Left kidney (tissue), 2 donors: ENCODE results near the gene PAXIP1. TPM values are rescaled to one million over a fixed set of nuclear protein-coding genes. Genes with fewer than 3 reads are reported as not detected.

Source experiments
- DNase-seq: peaks from one replicate; pipeline ENCODE4 v3.0.0-alpha.2; 2013
- polyA plus RNA-seq: library from polyadenylated mRNA; unstranded; fragments of 120-200 nt; gene quantifications from one replicate; pipeline ENCODE4 v1.2.1, GENCODE V29; 2013; ENCODE audit not compliant: insufficient read length

Gene PAXIP1
- polyA plus RNA-seq, 1 donor, result 27.6 TPM

GRCh38 chr7:154912871-154913637 lies 89.9 kb downstream of the PAXIP1 start:
- no peak for DNase-seq

- no peak for DNase-seq
These were observed 91.0 kb downstream of the PAXIP1 start for GRCh38 chr7:154911862-154912455.

DNA sequence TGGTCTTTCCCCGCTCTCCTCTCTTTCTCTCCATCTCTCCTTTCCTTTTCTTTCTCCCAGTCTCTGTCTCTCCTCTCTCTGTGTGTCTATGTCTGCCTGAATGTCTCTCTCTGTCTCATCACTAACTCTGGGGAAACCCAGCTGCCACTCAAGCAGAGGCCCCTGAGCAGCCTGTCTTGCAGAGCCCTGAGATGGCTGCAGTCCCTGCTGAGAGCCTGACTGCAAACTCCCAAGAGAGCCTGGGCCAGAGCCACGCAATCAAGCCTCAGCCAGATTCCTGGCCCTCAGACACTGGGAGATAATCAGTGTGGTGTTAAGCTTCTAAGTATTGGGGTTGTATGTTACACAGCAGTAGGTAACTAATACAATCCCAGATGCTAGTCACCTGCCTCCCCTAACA lies 91.5 kb downstream of the PAXIP1 start:
- DNase-seq, result no peak

DNA sequence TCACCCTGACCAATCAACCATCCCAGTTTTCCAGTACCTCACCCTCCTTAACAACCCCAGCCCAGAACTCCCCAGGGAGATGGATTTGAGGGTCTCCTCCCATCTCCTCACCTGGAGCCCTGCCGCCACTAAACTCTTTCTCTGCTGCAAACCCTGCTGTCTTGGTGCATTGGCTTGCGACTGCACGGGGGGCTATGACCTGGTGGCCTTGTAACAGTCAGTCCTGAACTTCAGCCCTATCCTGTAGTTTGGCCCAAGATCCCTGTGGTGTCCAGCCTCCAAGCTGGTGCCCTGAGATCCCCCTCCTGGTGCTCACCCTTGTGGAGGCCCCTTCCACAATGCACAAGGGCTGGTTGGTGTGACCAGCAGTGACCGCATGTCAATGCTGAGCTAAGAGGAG lies 91.9 kb downstream of the PAXIP1 start:
- no peak for DNase-seq

DNA sequence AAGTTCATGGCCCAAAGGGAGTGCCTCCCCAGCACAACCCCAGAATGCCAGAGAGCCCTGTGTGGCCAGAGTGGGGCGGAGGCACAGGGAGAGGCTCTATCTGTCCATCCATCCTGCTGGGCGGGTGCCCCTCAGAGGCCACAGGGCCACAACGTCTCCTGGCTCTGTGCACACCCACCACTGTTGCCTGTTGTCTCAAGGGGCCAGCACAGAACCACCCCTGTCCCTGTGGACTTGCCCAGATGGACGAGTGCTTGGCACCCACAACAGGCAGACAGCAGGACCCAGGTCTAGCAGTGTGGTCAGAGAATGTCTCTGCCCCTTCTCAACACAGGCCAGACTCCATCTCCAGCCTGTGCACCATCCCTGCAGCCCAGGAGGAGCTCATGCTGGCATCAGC lies 92.8 kb downstream of the PAXIP1 start:
- DNase-seq, result no peak

DNA sequence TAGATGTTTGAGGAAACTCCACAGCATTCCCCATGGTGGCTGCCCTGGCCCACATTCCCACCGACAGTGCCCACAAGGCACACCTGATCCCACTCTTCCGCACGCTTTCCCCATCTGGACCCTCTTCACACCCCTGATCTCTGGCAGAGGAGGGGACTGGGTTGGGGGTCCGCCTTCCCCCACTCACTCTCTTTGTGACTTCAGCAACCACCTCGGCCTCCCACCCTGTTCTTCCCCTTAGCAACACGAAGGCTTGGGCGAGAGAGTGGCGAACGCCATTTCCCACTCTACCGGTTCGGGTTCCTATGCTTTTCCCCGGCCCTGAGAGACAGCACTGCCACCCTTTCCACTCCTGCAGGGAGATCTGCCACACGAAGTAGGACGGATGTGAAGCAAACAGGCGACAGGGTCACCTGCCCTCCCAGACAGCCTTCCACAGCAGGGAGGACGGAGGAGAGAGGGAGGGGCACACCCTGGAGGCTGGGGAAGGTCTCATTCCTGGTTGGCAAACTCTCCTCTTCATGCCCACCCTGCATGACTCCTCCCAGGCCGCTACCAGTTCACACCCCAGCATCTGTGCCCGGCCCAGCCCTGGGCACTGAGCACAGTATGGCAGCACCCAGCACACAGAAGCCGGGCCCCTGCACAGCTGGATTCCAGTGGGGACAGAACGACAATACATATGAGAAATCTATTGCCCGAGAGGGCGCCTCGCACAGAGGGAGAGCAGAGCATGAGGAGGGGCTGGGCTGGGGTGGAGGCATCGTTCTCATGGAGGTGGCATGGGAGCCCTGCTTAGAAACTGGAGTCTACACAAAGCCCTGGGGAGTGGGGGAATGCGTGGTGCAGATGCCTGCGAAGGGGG lies 93.5 kb downstream of the PAXIP1 start:
- DNase-seq, result no peak

DNA sequence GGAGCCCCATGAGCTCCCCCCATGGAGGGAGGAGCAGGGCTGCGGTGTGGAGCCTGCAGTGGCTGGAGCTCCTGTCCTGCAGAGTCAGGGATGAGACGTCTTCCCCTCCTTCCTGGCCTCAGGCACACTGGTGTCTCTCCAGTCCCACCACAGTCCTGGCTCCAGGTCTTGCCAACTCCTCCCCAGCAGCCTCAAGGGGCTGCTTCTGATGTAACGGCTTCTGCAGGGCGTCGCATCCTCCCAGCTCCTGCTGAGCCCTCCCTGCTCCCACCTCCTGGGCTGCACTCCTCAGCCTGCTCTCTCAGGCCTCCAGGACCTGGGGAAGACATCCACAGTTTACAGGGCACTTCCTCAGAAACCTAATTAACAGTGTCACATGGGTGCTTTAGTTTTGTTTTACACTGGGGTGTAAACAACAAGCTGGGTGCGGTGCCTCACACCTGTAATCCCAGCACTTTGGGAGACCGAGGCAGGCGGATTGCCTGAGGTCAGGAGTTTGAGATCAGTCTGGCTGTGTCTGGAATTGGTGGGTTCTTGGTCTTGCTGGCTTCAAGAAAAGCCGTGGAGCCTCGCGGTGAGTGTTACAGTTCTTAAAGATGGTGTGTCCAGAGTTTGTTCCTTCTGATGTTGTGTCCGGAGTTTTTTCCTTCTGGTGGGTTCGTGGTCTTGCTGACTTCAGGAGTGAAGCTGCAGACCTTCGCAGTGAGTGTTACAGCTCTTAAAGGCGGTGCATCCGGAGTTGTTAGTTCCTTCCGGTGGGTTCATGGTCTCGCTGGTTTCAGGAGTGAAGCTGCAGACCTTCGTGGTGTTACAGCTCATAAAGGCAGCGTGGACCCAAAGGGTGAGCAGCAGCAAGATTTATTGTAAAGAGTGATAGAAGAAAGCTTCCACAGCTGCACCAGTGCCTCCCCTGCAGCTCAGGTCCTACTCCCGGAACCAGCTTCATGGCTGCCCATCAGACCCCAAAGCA lies 95.0 kb downstream of the PAXIP1 start:
- DNase-seq, result no peak

- no peak for DNase-seq
These were observed 96.1 kb downstream of the PAXIP1 start for GRCh38 chr7:154906736-154907355.

DNA sequence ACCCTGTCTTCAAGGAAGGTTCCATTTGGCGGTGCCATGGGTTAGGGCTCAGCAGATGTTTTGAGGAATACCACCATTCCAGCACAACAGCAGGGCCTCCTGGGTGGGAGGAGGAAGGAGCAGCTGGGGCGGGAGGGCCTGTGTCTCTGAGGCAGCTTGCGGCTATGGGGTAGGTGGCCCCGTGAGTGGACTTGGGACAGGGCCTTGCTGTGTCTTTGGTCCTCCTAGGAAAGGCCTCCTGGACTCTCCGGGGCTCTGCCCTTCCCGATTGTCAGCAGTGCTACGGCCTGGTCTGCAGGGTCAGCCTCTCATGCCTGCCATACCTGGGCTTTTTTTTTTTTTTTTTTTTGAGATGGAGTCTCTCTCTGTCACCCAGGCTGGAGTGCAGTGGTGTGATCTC lies 96.7 kb downstream of the PAXIP1 start:
- no peak for DNase-seq

DNA sequence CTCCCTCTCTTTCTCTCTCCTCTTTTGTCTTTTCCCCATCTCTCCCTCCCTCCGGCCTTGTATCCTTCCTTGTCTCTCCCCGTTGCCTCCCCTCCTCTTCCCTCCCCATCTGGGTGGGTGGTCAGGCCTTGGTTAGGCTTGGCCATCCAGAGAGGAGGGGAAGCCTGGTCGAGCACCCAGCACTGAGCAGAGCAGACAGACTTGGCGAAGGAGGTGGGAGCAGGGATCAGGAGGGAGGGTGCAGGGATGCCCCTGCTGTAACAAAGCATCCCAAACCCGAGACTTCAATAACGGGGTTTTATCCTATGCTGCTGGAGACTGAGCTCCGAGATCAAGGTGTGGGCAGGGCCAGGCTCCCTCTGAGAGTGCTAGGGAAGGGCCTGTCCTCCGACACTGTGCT lies 97.3 kb downstream of the PAXIP1 start:
- no peak for DNase-seq

GRCh38 chr7:154905146-154905545 lies 97.8 kb downstream of the PAXIP1 start:
- DNase-seq, result no peak

- DNase-seq, result no peak
These were observed 99.7 kb downstream of the PAXIP1 start for GRCh38 chr7:154903083-154903731.

- DNase-seq, result no peak
These were observed 100.3 kb downstream of the PAXIP1 start for GRCh38 chr7:154902600-154903082.

DNA sequence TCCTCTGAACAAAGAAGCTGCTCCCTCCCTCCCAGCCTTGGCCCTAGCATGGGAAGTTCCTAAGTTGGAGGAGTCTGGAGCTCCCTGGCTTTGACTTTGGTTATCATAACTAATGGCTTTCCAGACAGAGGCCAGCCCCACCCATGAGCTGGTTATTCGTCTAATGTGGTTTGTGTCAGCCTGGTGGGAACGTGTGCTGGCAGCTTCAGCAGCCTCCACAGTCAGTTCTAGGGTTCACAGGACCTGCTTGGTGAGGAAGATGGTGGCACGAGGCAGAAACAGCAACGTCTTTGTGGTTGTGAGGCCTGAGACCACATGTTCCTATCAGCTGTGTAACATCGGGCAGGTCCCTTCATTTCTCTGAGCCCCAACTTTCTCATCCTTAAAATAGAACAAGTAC lies 103.1 kb downstream of the PAXIP1 start:
- no peak for DNase-seq

GRCh38 chr7:154898973-154899855 lies 103.7 kb downstream of the PAXIP1 start:
- no peak for DNase-seq

- DNase-seq, result no peak
These were observed 106.8 kb downstream of the PAXIP1 start for GRCh38 chr7:154896076-154896475.
